Fibroblast of the aortic adventitia (primary cell): ENCODE data around the gene LAMA3. TPM values are rescaled to one million over a fixed set of nuclear protein-coding genes. Genes with fewer than 3 reads are reported as not detected.
A peak's percentile ranks its signal among the peaks of the same experiment; 100 is the strongest.

ENCODE experiments used
- DNase-seq: peaks from one replicate; pipeline ENCODE4 v3.0.0-alpha.2; 2010; ENCODE audit warnings: low read depth
- H3K4me3 ChIP-seq: 2 replicates; pipeline ENCODE4 v1.5.1; 2011; ENCODE audit warnings: low read depth, mild to moderate bottlenecking, control low read depth, low read length, moderate library complexity
- total RNA-seq: library from RNA; depleted of rRNA; stranded (reverse); fragments of >200 nt; gene quantifications from 2 replicates; pipeline ENCODE4 v1.2.3, GENCODE V29; 2012; ENCODE audit warnings: low replicate concordance
- TF ChIP-seq, protein P1 (sequence below): IDR thresholded peaks from 2 replicates; pipeline ENCODE4 v1.5.1; 2011; ENCODE audit warnings: mild to moderate bottlenecking, low read length, control low read depth, inconsistent platforms; ENCODE audit not compliant: insufficient read depth

LAMA3 gene
- total RNA-seq, 1 donor: 15.7 TPM

DNA sequence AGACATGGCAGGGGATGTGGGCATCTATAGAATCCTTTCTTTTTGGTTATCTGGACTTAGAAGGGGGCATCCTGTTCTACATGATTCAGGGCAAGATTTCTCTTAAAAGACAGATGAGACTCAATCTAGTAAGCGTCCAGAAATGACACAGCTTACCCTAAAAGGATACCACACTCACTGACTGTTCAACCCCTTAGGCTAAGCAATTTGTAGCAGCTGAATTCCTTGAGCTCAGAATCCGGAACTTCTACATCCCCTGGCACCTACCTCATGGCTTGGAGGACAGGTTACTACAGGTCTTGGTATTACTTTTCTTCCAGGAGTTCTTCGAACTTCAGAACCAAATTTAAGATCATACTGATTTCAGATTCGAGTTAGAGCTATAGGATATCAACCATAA is 138.4 kb downstream of the LAMA3 start:
- no peak overlapping the region for H3K4me3 ChIP-seq
- TF ChIP-seq, protein P1, sequence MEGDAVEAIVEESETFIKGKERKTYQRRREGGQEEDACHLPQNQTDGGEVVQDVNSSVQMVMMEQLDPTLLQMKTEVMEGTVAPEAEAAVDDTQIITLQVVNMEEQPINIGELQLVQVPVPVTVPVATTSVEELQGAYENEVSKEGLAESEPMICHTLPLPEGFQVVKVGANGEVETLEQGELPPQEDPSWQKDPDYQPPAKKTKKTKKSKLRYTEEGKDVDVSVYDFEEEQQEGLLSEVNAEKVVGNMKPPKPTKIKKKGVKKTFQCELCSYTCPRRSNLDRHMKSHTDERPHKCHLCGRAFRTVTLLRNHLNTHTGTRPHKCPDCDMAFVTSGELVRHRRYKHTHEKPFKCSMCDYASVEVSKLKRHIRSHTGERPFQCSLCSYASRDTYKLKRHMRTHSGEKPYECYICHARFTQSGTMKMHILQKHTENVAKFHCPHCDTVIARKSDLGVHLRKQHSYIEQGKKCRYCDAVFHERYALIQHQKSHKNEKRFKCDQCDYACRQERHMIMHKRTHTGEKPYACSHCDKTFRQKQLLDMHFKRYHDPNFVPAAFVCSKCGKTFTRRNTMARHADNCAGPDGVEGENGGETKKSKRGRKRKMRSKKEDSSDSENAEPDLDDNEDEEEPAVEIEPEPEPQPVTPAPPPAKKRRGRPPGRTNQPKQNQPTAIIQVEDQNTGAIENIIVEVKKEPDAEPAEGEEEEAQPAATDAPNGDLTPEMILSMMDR: no peak
- no peak for DNase-seq

DNA sequence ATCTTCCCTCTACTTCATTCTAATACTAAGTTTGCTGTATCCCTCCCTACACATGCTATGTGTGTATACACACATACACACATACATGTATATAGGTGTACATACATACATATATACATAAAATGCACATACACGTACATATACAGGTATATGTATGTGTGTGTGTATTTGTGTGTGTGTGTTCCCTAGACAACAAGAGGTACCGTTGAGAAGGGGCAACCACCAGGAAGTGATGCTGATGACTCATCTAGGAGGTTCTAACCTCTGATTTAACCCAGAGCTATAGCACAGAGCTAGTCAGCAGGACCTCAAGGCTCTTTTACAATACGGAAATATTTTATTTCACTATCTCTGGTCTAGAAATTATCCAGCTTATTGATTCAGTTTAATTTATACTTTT is 139.2 kb downstream of the LAMA3 start:
- DNase-seq: peak; percentile 54

DNA sequence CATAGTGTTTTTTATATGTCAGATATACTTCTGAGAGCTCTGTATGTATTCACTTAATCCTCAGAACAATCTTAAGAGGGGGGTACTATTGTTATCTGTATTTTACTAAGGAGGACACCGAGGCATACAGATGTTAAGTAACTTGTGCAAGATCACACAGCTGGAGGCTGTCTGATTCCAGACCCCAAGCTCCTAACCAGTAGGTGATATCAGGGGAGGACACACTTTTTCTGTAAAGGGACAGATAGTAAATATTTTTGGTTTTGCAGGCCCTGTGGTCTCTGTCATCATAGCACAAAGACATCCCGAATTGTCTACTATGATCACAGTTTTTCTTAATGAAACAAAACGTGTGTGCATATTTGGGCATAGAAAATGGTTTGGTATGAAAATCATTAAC is 143.7 kb downstream of the LAMA3 start:
- DNase-seq: no peak
- TF ChIP-seq, protein P1: no peak
- H3K4me3 ChIP-seq: no peak overlapping the region

More for the DNA sequence above, 139.2 kb downstream of the LAMA3 start:
- TF ChIP-seq, protein P1: no peak
- no peak overlapping the region for H3K4me3 ChIP-seq

DNA sequence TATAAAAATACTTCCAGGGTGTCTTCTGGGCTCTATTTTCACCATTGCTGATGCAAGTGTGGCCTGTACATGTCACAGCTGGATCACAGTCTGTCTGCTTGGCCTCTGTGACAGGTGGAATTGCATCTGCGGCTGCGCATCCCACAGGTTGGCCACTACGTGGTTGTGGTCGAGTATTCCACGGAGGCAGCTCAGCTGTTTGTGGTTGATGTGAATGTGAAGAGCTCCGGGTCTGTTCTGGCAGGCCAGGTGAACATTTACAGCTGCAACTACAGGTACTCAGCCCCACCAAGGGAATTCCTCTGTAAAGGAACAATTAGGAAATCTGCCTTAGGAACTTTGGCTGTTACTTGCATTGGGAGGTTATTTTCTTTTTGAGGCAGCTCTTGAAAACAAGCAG is 144.5 kb downstream of the LAMA3 start:
- DNase-seq: no peak

DNA sequence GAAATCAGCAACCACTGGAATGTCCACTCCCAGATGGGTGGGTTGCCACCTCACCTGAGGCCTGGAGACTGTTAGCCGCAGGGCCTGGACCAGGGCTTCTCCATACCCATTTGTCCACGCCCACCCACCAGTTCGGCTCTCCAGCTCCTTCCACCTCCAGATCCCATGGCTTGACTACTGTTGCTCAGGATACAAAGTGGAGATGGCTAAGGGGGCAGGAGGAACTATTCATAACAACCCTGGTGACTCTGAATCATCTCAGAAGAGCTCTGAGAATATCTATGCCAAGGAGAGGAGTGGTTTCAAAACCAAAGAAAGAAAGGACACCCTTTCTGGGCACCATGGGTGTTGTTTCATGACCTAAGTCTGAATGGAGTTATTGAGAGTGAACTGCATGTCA is 145.8 kb downstream of the LAMA3 start:
- DNase-seq: peak; percentile 20
- TF ChIP-seq, protein P1: no peak
- no peak overlapping the region for H3K4me3 ChIP-seq

More for the DNA sequence above, 144.5 kb downstream of the LAMA3 start:
- TF ChIP-seq, protein P1: no peak
- no peak overlapping the region for H3K4me3 ChIP-seq

DNA sequence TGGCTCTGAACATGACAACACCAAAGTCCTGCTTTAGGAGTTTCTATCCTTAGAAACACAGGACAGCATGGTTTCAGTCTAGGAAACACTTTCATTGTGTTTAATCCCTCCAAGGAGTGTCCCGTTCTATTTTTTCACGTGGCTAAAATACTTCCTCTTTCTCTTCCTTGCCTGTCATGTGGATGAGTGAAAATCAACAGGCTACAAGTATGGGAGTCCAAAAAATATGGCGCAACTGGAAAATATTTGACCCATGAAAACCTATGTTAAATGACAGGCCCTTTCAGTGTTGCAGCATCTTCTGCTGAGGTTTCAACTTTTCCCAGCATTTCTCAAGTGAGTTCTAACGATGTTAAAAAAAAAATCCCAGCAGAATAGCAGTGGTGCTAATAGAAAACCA is 146.3 kb downstream of the LAMA3 start:
- H3K4me3 ChIP-seq: no peak overlapping the region
- DNase-seq: peak; percentile 75
- TF ChIP-seq, protein P1: no peak

DNA sequence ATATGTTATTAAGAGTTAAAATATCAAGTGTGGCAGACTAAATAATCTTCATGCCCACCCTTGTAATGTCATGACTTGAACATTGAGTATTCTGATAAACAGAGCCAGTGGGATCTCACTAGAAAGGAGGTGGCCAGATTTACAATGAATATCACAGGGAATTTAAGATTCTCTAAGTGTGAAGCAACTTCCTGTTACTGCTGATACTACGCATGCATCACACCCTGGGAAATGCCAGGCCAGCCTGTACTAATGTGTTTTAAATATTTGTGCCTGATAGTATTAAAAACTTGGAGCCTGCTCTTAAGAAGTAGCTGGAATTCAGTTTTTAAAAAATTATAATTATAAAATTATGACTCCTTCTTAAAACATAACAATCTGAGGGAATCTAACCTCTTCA is 148.3 kb downstream of the LAMA3 start:
- TF ChIP-seq, protein P1: no peak
- DNase-seq: peak; percentile 88
- H3K4me3 ChIP-seq: no peak overlapping the region
